ENCODE results near the gene TOPAZ1.
A peak's percentile ranks its signal among the peaks of the same experiment; 100 is the strongest.

DNA sequence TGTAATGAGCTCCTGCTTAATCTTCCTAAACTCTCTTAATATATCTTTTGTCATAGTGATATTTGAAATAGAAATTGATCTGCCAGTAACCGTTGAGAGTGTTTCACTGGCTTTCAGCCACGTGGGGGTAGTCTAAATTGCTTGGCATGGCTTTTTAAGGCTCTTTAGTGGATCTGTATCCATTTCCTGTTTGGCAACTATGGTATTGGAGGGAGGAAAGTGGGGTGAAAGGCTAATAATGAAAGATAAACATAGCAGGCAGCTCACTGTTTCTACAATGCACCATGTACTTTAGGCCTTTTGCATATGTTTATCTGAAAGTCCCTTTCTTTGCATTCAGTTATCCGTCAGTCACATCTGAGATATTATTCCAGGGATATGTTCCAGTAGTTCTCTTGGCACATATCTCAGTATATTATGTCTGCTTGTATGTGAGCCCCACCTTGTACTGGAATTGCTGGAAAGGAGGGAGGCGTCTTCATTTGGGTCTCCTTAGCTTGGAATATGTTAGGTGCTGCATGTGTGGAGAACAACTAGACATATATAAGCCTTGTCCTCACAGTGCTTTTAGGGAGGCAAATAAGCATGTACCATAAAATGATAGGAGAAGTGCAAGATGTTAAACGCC lies 10.8 kb downstream of the TOPAZ1 start:
- TF ChIP-seq EZH2 (IDR thresholded peaks at IDR 0.05; ENCODE audit: low read length, unreplicated experiment) = no peak
- TF ChIP-seq, protein P1, sequence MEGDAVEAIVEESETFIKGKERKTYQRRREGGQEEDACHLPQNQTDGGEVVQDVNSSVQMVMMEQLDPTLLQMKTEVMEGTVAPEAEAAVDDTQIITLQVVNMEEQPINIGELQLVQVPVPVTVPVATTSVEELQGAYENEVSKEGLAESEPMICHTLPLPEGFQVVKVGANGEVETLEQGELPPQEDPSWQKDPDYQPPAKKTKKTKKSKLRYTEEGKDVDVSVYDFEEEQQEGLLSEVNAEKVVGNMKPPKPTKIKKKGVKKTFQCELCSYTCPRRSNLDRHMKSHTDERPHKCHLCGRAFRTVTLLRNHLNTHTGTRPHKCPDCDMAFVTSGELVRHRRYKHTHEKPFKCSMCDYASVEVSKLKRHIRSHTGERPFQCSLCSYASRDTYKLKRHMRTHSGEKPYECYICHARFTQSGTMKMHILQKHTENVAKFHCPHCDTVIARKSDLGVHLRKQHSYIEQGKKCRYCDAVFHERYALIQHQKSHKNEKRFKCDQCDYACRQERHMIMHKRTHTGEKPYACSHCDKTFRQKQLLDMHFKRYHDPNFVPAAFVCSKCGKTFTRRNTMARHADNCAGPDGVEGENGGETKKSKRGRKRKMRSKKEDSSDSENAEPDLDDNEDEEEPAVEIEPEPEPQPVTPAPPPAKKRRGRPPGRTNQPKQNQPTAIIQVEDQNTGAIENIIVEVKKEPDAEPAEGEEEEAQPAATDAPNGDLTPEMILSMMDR (conservative IDR thresholded peaks at IDR 0.05; ENCODE audit: low read depth, low read length) = 0 out of 2 replicates have a peak, but pooled peaks have one; percentile 15
- no peak for TF ChIP-seq EZH2phosphoT487 (IDR thresholded peaks at IDR 0.05; ENCODE audit: borderline replicate concordance, low read length)
